ENCODE measurements around the gene PNPLA7.

DNA sequence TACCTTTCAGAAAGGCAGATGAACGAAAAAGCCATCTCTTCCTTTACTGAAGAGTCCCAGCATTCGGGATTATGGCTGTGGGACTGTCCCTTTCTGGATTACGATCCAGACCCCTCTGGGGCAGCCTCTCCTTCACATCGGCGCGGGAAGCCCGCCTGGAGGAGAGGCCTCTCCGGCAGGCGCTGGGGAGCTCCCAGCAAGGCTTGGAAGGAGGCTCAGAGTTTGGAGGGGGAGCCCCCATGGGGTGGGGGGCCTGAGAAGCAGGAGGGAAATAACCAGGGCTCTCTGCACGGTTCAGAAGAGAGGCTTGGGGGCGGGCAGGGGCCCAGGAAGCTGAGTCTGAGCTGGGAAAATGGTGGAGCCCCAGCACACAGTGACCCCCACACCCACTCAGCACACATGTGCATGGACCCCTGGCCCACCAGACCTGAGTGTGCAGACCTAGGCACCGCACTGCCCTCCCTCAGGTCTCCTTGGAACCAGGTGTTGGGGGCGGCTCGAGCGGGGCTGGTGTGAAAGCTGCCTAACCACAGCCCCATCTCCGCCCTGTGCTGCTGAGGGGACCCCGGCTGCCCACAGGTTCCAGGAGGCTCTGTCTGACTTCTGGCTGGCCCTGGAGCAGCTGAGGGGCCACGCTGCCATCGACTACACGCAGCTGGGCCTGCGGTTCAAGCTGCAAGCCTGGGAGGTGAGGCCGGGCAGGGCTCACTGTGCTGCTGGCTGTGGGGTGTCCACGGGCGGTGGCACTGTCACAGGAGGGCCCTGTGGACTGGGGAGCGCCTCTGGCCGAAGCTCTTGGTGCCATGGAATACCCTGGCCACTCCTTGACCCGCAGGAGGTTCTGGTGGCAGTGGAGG lies 122.5 kb downstream of the PNPLA7 start:
- TF ChIP-seq, protein P1, sequence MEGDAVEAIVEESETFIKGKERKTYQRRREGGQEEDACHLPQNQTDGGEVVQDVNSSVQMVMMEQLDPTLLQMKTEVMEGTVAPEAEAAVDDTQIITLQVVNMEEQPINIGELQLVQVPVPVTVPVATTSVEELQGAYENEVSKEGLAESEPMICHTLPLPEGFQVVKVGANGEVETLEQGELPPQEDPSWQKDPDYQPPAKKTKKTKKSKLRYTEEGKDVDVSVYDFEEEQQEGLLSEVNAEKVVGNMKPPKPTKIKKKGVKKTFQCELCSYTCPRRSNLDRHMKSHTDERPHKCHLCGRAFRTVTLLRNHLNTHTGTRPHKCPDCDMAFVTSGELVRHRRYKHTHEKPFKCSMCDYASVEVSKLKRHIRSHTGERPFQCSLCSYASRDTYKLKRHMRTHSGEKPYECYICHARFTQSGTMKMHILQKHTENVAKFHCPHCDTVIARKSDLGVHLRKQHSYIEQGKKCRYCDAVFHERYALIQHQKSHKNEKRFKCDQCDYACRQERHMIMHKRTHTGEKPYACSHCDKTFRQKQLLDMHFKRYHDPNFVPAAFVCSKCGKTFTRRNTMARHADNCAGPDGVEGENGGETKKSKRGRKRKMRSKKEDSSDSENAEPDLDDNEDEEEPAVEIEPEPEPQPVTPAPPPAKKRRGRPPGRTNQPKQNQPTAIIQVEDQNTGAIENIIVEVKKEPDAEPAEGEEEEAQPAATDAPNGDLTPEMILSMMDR (IDR thresholded peaks at IDR 0.05) = no peak
- no peak for TF ChIP-seq POLR2A (IDR thresholded peaks at IDR 0.05)
